Endothelial cell of umbilical vein (primary cell): ENCODE measurements around the gene OR6X1.

Experiments used
- MAX ChIP-seq: IDR thresholded peaks from 2 replicates; pipeline ENCODE4 v1.6.1; 2011; ENCODE audit not compliant: insufficient read depth, insufficient read length
- POLR2A ChIP-seq: IDR thresholded peaks from 2 replicates; pipeline ENCODE4 v1.6.1; 2012; ENCODE audit warnings: low read depth, mild to moderate bottlenecking, control low read depth, low read length

DNA sequence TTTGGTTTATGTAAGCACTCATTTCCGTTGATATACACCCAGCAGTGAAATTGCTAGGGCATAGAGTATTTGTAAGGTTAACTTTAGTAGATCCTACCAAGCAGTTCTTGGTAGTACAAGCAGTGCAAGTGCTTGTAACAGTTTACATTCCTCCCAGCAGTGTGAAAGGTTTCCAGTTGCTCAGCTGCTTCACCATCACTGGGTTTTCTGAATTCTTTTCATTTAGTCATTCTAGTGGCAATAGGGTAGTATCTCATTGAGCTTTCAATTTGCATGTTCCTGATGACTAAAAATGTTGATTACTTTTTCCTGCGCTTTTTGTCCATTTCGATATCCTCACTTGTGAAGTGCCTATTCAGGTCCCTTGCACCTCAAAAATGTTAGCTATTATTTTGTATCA, 47.1 kb downstream of the OR6X1 start:
- TF ChIP-seq POLR2A: no peak
- TF ChIP-seq MAX: no peak
